HCEC 1CT (cell line): ENCODE measurements around the gene HLA-DOA.

ENCODE experiments used
- DNase-seq: peaks from one replicate; pipeline ENCODE4 v3.0.0-alpha.2; 2017

HLA-DOA gene

GRCh38 chr6:32962213-32962826 lies 47.1 kb downstream of the HLA-DOA start:
- DNase-seq = no peak

GRCh38 chr6:32960563-32960962 lies 48.8 kb downstream of the HLA-DOA start:
- no peak for DNase-seq

- DNase-seq = no peak
Observed at GRCh38 chr6:32956176-32956575, 53.2 kb downstream of the HLA-DOA start.

GRCh38 chr6:32954986-32955802 lies 54.2 kb downstream of the HLA-DOA start:
- no peak for DNase-seq

- no peak for DNase-seq
Observed at GRCh38 chr6:32954267-32954666, 55.1 kb downstream of the HLA-DOA start.
